WTC11 (cell line): Measurements from ENCODE around the gene AIG1. TPM values are rescaled to one million over a fixed set of nuclear protein-coding genes. Genes with fewer than 3 reads are reported as not detected.

Experiments used
- ATAC-seq: fragments of 200-7000 bp; cut with Tn5 transposase; 2 replicates; pipeline ENCODE4 v1.10.0; 2021; ENCODE audit warnings: mild to moderate bottlenecking, moderate library complexity
- CTCF ChIA-PET: fragments of 300-600 bp; sonication (Branson Sonifier 250); formaldehyde crosslinking; loops from one replicate; lab custom pipeline; 2021; ENCODE audit warnings: antibody characterized with exemption; lab: Charles Lee
- POLR2A ChIA-PET: fragments of 350-600 bp; sonication (Branson Sonifier 250); formaldehyde crosslinking; loops from one replicate; lab custom pipeline; 2021; ENCODE audit warnings: antibody characterized with exemption; lab: Charles Lee
- DNase-seq: peaks from one replicate; pipeline ENCODE4 v3.0.0; 2021; ENCODE audit warnings: low spot score
- H3K27ac Mint-ChIP-seq: 2 replicates; pipeline ENCODE4 v1.8.0; 2021; ENCODE audit warnings: mixed read lengths
- H3K27me3 Mint-ChIP-seq: 2 replicates; pipeline ENCODE4 v1.8.0; 2021; ENCODE audit warnings: low read depth, mild to moderate bottlenecking, moderate library complexity, mixed read lengths
- H3K36me3 Mint-ChIP-seq: 2 replicates; pipeline ENCODE4 v1.8.0; 2021; ENCODE audit warnings: mixed read lengths
- H3K4me1 Mint-ChIP-seq: 2 replicates; pipeline ENCODE4 v1.8.0; 2022; ENCODE audit warnings: mixed read lengths
- H3K4me3 Mint-ChIP-seq: 2 replicates; pipeline ENCODE4 v1.8.0; 2021; ENCODE audit warnings: mild to moderate bottlenecking, moderate library complexity, mixed read lengths
- H3K9me3 Mint-ChIP-seq: 2 replicates; pipeline ENCODE4 v1.8.0; 2021; ENCODE audit warnings: mixed read lengths
- CREB1 ChIP-seq: sonication (generic); formaldehyde crosslinking; IDR thresholded peaks from 2 replicates; pipeline ENCODE4 v1.8.0; 2023; ENCODE audit warnings: mild to moderate bottlenecking, missing genetic modification reagents
- CREM ChIP-seq: sonication (generic); formaldehyde crosslinking; IDR thresholded peaks from 2 replicates; pipeline ENCODE4 v1.8.1; 2022; ENCODE audit warnings: mild to moderate bottlenecking, missing genetic modification reagents, moderate library complexity
- HMGA2 ChIP-seq: fragments of 250-450 bp; sonication (Bioruptor Pico); IDR thresholded peaks from 2 replicates; pipeline ENCODE4 v1.4.0; 2021; ENCODE audit warnings: mild to moderate bottlenecking, moderate library complexity
- IRF2 ChIP-seq: sonication (generic); formaldehyde crosslinking; IDR thresholded peaks from 2 replicates; pipeline ENCODE4 v1.8.0; 2022; ENCODE audit warnings: low read depth, missing genetic modification reagents, borderline replicate concordance
- JAZF1 ChIP-seq: fragments of 250-450 bp; sonication (Bioruptor Pico); IDR thresholded peaks from 2 replicates; pipeline ENCODE4 v1.9.0; 2021; ENCODE audit warnings: moderate library complexity, mild to moderate bottlenecking, inconsistent platforms
- KAT7 ChIP-seq: sonication (generic); formaldehyde crosslinking; IDR thresholded peaks from 2 replicates; pipeline ENCODE4 v1.8.1; 2023; ENCODE audit warnings: missing genetic modification reagents, mild to moderate bottlenecking, borderline replicate concordance
- NR1H2 ChIP-seq: sonication (generic); formaldehyde crosslinking; IDR thresholded peaks from 2 replicates; pipeline ENCODE4 v1.9.0; 2021; ENCODE audit warnings: mild to moderate bottlenecking, moderate library complexity, missing genetic modification reagents
- RELA ChIP-seq: sonication (generic); formaldehyde crosslinking; IDR thresholded peaks from 2 replicates; pipeline ENCODE4 v1.8.1; 2022; ENCODE audit warnings: missing genetic modification reagents, mild to moderate bottlenecking, borderline replicate concordance
- TEAD4 ChIP-seq: sonication (generic); formaldehyde crosslinking; IDR thresholded peaks from 2 replicates; pipeline ENCODE4 v1.8.0; 2022; ENCODE audit warnings: mild to moderate bottlenecking, missing genetic modification reagents
- ZNF219 ChIP-seq: sonication (generic); formaldehyde crosslinking; IDR thresholded peaks from 2 replicates; pipeline ENCODE4 v1.8.0; 2023; ENCODE audit warnings: missing genetic modification reagents, mild to moderate bottlenecking, borderline replicate concordance
- ZNF232 ChIP-seq: sonication (generic); formaldehyde crosslinking; IDR thresholded peaks from 2 replicates; pipeline ENCODE4 v1.8.0; 2022; ENCODE audit warnings: mild to moderate bottlenecking, missing genetic modification reagents
- ZNF416 ChIP-seq: fragments of 250-450 bp; sonication (Bioruptor Pico); IDR thresholded peaks from 2 replicates; pipeline ENCODE4 v1.9.0; 2021; ENCODE audit warnings: mild to moderate bottlenecking, inconsistent platforms
- ZNF423 ChIP-seq: fragments of 250-450 bp; sonication (Bioruptor Pico); IDR thresholded peaks from 2 replicates; pipeline ENCODE4 v2.1.2; 2022; ENCODE audit warnings: mild to moderate bottlenecking, moderate library complexity
- total RNA-seq: library from RNA; stranded (reverse); gene quantifications from 3 replicates; pipeline ENCODE4 v1.2.3, GENCODE V29; 2021
- TF ChIP-seq, protein P1 (sequence below): sonication (generic); formaldehyde crosslinking; IDR thresholded peaks from 2 replicates; pipeline ENCODE4 v1.8.0; 2023; ENCODE audit warnings: missing genetic modification reagents
- TF ChIP-seq, protein P2 (sequence below): sonication (generic); formaldehyde crosslinking; IDR thresholded peaks from 2 replicates; pipeline ENCODE4 v1.8.1; 2022; ENCODE audit warnings: missing genetic modification reagents, borderline replicate concordance
- TF ChIP-seq, protein P3 (sequence below): sonication (generic); formaldehyde crosslinking; IDR thresholded peaks from 2 replicates; pipeline ENCODE4 v1.8.1; 2023; ENCODE audit warnings: mild to moderate bottlenecking, missing genetic modification reagents
- TF ChIP-seq, protein P4 (sequence below): sonication (generic); formaldehyde crosslinking; IDR thresholded peaks from 2 replicates; pipeline ENCODE4 v1.8.0; 2022; ENCODE audit warnings: missing genetic modification reagents
- TF ChIP-seq, protein P5 (sequence below): sonication (generic); formaldehyde crosslinking; IDR thresholded peaks from 2 replicates; pipeline ENCODE4 v1.8.1; 2023; ENCODE audit warnings: mild to moderate bottlenecking, missing genetic modification reagents
- TF ChIP-seq, protein P6 (sequence below): sonication (generic); formaldehyde crosslinking; IDR thresholded peaks from 2 replicates; pipeline ENCODE4 v1.8.1; 2022; ENCODE audit warnings: mild to moderate bottlenecking, moderate library complexity, missing genetic modification reagents
- TF ChIP-seq, protein P7 (sequence below): sonication (generic); formaldehyde crosslinking; IDR thresholded peaks from 2 replicates; pipeline ENCODE4 v1.8.1; 2022; ENCODE audit warnings: low read depth, mild to moderate bottlenecking, moderate library complexity, missing genetic modification reagents, borderline replicate concordance
- TF ChIP-seq, protein P8 (sequence below): sonication (generic); formaldehyde crosslinking; IDR thresholded peaks from 2 replicates; pipeline ENCODE4 v1.8.1; 2023; ENCODE audit warnings: mild to moderate bottlenecking, missing genetic modification reagents, moderate library complexity

The AIG1 gene
- total RNA-seq, 1 experiment from 2014 or later, result 38.8 TPM

DNA sequence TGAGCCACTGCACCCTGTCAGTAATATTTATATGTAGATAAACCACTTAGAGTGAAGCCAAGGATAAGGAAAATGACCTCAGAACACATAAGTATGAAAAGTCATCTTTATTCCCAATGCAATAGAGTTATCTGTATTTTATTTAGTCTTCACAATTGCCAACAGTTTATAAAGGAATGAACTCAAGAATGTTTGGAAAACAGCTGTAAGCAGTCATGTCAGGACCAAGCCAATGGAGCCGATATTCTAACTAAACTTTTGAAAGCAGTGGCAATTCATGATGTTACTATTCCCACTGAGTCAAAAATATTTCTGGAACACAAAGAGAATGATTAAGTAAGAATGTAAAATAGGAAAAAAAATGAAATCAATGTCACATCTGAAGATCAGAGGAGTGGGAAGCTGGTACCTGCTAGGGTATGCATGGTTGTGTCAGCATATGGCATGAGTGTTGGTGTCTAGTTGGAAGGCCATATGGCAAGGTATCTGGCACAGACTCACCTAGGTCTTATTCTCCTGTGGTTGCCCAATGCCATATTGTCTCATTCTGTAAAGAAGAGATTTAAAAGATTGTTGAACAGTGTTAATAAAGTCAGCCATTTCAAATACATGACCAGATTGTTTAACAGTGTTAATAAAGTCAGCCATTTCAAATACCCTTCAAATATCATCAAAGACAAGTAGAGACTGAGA is 271.6 kb downstream of the AIG1 start:
- Mint-ChIP-seq H3K27me3 (no peaks in the 10 kb centered on the region), H3K27ac (no peak overlapping the region), H3K4me3 (no peak overlapping the region), H3K9me3 (peaks cover 5% of the 10 kb centered on the region), H3K36me3 (no peaks in the 10 kb centered on the region), H3K4me1 (peaks cover 10% of the 10 kb centered on the region)
- ChIA-PET POLR2A (no interaction called here), CTCF (interaction anchor here (1.0 to 2.2 kb wide), 2 partner anchors 95 to 98 kb away, joined by 3 to 5 read pairs; no protein-coding TSS in a partner anchor)
- TF ChIP-seq, protein P1, sequence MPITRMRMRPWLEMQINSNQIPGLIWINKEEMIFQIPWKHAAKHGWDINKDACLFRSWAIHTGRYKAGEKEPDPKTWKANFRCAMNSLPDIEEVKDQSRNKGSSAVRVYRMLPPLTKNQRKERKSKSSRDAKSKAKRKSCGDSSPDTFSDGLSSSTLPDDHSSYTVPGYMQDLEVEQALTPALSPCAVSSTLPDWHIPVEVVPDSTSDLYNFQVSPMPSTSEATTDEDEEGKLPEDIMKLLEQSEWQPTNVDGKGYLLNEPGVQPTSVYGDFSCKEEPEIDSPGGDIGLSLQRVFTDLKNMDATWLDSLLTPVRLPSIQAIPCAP (CRISPR knock-in tag), result no peak
- TF ChIP-seq HMGA2 (CRISPR knock-in tag) (no peak), TEAD4 (CRISPR knock-in tag) (no peak), CREB1 (CRISPR knock-in tag) (no peak), ZNF232 (no peak), NR1H2 (no peak), ZNF423 (no peak), JAZF1 (no peak), IRF2 (CRISPR knock-in tag) (no peak), ZNF219 (no peak), KAT7 (CRISPR knock-in tag) (no peak)
- TF ChIP-seq, protein P2, sequence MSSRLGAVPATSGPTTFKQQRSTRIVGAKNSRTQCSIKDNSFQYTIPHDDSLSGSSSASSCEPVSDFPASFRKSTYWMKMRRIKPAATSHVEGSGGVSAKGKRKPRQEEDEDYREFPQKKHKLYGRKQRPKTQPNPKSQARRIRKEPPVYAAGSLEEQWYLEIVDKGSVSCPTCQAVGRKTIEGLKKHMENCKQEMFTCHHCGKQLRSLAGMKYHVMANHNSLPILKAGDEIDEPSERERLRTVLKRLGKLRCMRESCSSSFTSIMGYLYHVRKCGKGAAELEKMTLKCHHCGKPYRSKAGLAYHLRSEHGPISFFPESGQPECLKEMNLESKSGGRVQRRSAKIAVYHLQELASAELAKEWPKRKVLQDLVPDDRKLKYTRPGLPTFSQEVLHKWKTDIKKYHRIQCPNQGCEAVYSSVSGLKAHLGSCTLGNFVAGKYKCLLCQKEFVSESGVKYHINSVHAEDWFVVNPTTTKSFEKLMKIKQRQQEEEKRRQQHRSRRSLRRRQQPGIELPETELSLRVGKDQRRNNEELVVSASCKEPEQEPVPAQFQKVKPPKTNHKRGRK, result no peak
- TF ChIP-seq, protein P3, sequence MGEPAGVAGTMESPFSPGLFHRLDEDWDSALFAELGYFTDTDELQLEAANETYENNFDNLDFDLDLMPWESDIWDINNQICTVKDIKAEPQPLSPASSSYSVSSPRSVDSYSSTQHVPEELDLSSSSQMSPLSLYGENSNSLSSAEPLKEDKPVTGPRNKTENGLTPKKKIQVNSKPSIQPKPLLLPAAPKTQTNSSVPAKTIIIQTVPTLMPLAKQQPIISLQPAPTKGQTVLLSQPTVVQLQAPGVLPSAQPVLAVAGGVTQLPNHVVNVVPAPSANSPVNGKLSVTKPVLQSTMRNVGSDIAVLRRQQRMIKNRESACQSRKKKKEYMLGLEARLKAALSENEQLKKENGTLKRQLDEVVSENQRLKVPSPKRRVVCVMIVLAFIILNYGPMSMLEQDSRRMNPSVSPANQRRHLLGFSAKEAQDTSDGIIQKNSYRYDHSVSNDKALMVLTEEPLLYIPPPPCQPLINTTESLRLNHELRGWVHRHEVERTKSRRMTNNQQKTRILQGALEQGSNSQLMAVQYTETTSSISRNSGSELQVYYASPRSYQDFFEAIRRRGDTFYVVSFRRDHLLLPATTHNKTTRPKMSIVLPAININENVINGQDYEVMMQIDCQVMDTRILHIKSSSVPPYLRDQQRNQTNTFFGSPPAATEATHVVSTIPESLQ (CRISPR knock-in tag), result no peak
- TF ChIP-seq, protein P4, sequence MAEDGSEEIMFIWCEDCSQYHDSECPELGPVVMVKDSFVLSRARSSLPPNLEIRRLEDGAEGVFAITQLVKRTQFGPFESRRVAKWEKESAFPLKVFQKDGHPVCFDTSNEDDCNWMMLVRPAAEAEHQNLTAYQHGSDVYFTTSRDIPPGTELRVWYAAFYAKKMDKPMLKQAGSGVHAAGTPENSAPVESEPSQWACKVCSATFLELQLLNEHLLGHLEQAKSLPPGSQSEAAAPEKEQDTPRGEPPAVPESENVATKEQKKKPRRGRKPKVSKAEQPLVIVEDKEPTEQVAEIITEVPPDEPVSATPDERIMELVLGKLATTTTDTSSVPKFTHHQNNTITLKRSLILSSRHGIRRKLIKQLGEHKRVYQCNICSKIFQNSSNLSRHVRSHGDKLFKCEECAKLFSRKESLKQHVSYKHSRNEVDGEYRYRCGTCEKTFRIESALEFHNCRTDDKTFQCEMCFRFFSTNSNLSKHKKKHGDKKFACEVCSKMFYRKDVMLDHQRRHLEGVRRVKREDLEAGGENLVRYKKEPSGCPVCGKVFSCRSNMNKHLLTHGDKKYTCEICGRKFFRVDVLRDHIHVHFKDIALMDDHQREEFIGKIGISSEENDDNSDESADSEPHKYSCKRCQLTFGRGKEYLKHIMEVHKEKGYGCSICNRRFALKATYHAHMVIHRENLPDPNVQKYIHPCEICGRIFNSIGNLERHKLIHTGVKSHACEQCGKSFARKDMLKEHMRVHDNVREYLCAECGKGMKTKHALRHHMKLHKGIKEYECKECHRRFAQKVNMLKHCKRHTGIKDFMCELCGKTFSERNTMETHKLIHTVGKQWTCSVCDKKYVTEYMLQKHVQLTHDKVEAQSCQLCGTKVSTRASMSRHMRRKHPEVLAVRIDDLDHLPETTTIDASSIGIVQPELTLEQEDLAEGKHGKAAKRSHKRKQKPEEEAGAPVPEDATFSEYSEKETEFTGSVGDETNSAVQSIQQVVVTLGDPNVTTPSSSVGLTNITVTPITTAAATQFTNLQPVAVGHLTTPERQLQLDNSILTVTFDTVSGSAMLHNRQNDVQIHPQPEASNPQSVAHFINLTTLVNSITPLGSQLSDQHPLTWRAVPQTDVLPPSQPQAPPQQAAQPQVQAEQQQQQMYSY (CRISPR knock-in tag), result no peak
- TF ChIP-seq, protein P5, sequence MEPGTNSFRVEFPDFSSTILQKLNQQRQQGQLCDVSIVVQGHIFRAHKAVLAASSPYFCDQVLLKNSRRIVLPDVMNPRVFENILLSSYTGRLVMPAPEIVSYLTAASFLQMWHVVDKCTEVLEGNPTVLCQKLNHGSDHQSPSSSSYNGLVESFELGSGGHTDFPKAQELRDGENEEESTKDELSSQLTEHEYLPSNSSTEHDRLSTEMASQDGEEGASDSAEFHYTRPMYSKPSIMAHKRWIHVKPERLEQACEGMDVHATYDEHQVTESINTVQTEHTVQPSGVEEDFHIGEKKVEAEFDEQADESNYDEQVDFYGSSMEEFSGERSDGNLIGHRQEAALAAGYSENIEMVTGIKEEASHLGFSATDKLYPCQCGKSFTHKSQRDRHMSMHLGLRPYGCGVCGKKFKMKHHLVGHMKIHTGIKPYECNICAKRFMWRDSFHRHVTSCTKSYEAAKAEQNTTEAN (CRISPR knock-in tag), result no peak
- DNase-seq (no peak), ATAC-seq (no peak)

DNA sequence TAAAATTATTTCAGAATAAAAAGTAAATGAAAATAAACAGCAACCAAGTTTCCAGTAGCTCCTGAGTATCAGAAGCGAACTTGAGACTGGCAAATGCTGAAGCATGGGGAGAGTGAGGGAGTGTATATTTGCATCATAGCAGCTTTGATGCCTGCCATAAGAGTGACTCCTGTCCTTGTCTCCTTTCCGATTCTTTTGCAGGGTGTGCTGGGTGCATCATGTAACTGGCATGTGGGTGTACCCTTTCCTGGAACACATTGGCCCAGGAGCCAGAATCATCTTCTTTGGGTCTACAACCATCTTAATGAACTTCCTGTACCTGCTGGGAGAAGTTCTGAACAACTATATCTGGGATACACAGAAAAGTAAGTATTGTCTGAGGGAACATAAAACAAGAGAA is 272.4 kb downstream of the AIG1 start:
- no peaks in the 10 kb centered on the region for H3K36me3 Mint-ChIP-seq
- H3K27ac Mint-ChIP-seq, result no peak overlapping the region
- H3K4me3 Mint-ChIP-seq, result no peak overlapping the region
- H3K27me3 Mint-ChIP-seq, result no peaks in the 10 kb centered on the region
- ATAC-seq, result no peak
- POLR2A ChIA-PET, result no interaction called here
- DNase-seq, result no peak
- H3K9me3 Mint-ChIP-seq, result peaks cover 5% of the 10 kb centered on the region
- H3K4me1 Mint-ChIP-seq, result peaks cover 12% of the 10 kb centered on the region
- CTCF ChIA-PET, result interaction anchor here (2.2 kb wide), 1 partner anchor 99 kb away, joined by 5 read pairs; no protein-coding TSS in a partner anchor
- TF ChIP-seq, protein P6, sequence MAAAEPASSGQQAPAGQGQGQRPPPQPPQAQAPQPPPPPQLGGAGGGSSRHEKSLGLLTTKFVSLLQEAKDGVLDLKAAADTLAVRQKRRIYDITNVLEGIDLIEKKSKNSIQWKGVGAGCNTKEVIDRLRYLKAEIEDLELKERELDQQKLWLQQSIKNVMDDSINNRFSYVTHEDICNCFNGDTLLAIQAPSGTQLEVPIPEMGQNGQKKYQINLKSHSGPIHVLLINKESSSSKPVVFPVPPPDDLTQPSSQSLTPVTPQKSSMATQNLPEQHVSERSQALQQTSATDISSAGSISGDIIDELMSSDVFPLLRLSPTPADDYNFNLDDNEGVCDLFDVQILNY (CRISPR knock-in tag), result no peak
- TF ChIP-seq, protein P7, sequence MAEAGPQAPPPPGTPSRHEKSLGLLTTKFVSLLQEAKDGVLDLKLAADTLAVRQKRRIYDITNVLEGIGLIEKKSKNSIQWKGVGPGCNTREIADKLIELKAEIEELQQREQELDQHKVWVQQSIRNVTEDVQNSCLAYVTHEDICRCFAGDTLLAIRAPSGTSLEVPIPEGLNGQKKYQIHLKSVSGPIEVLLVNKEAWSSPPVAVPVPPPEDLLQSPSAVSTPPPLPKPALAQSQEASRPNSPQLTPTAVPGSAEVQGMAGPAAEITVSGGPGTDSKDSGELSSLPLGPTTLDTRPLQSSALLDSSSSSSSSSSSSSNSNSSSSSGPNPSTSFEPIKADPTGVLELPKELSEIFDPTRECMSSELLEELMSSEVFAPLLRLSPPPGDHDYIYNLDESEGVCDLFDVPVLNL (CRISPR knock-in tag), result no peak
- TF ChIP-seq ZNF416 (CRISPR knock-in tag), result no peak
- TF ChIP-seq, protein P2, result no peak
- TF ChIP-seq, protein P8, sequence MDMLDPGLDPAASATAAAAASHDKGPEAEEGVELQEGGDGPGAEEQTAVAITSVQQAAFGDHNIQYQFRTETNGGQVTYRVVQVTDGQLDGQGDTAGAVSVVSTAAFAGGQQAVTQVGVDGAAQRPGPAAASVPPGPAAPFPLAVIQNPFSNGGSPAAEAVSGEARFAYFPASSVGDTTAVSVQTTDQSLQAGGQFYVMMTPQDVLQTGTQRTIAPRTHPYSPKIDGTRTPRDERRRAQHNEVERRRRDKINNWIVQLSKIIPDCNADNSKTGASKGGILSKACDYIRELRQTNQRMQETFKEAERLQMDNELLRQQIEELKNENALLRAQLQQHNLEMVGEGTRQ, result no peak
- no peak for TF ChIP-seq RELA
- no peak for TF ChIP-seq CREM (CRISPR knock-in tag)
